ENCODE results near the gene NHSL2.

Gene NHSL2

DNA sequence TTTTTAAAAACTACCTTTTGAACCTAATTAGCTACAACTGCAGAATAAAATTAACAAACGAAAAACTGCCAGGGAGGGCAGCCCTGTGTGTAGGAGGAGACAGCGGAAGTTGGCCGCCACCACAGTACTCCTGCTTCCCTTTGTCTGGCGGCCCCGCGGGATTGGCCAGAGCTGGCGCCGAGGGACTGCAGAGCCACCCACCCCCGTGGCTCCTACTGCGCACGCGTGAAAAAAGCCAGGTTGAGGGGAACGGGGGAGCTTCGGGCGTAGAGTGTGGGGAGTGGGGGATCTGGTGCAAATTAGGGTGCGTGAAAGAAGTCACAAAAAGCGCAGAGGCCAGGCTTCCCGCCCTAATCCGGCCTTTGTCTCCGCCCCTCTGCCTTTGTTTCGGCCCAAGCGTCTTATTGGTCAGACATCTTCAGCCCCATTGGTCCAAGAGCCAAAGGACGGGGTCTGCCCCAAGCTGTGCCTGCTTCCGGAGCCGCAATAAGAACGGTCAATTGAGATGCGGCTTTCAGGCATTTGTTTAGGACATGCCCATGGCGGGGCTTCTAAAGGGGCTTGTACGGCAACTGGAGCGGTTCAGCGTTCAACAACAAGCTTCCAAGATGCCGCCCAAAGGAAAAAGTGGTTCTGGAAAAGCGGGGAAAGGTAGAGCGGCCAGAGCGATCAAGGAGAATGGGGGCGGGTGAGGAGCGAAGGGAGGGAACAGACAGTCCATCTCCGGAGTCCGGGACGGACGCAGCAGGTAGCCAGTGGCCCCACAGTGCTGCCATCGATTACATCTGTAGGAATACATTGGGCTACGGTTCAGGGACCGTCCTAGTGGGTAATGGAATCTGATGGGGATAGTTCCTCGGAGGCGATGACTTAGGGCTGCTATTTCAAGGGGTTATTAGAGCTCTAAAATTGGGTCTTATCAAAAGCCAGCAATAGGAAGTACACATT, 270.8 kb downstream of the NHSL2 start, which contains the start of gene PIN4:
TSS of gene PIN4 (plus strand) at position 580 of the 948 bp plus-strand sequence. CDS start at position 609, 29 bp downstream.
- peak; percentile 86 for DNase-seq (ENCODE audit: low spot score)

DNA sequence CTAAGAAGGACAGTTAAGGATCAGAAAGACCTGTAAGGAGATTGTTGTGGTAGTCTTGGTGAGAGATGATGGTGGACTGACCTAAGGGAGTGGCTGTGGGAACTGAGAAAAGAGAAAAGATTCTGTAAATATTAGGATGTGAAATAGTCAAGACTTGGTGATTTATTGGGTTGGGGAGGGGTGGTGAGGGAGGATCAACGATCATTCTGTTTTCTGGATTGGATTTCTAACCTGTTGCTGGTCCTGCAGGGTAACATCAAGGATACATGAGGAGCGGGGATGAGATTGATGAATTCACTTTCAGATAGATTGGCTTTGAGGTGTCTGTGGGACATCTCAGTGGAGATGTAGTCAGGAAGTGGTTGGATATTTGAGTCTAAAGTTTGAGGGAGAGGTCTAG, 272.3 kb downstream of the NHSL2 start:
- DNase-seq (ENCODE audit: low spot score), result no peak

DNA sequence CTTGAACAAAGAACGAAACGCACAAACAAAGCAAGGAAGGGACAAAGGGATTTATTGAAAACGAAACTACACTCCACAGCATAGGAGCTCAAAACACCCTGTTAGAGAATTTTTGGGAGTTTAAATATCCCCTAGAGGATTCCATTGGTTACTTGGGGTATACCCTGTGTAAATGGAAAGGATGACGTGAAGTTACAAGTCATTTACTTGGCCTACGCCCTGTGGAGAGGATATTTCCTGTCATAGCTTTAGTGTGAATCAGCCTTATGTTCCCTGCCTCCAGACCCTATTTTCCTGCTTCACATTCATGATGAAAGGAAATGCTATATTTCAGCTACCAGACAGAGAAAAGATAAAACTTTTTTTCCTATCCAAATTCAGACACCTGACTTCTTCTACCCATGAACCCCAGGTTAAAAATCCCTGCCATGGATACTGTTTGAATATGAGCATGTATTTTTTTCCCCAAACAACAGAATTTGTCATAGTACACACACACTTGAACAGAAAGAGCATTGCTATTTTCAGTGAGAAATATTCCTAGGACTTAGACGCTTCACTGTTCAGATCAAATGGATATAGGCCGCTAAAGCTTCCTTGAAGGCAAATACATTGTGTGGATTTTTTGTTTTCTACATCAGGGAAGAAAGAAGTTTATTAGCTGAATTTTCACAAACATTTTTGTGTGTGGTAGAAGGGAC, 291.3 kb downstream of the NHSL2 start:
- peak; percentile 50 for DNase-seq (ENCODE audit: low spot score)

Data from AG08395 (cell line).